GM20431 (cell line): ENCODE data around the gene MGST2.

ENCODE experiments used
- in situ Hi-C: fragments of 300-500 bp; cut with MseI, MboI; formaldehyde crosslinking; loops from one replicate; pipeline ENCODE4 v1.15.0; 2020; ENCODE audit warnings: low sequenced_read_pairs; ENCODE audit not compliant: unreplicated experiment

MGST2 gene

GRCh38 chr4:139734875-139735380, 69.3 kb downstream of the MGST2 start:
- in situ Hi-C loops, result no loop called here

- in situ Hi-C loops, result no loop called here
Observed at GRCh38 chr4:139735381-139736273, 70.0 kb downstream of the MGST2 start.

GRCh38 chr4:139736274-139736660, 70.6 kb downstream of the MGST2 start:
- in situ Hi-C loops, result no loop called here

DNA sequence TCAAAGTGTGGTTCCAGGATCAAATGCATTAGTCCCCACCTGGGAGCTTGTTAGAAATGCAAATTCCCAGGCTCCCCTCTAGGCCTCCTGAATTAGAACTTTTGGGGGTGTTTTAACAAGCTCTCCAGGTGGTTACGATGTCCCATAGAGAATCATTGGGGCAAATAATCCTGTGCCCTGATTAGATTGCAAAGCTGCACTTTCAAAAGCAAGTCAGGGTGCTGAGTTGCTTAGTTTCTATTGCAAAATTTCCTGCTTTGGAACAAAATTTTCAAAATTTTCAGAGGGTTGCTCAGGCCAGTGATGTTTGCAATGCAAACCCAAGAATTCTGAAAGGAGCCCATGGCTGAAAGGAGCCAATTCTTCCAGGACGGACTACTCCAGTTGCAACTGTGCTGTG, 71.0 kb downstream of the MGST2 start:
- in situ Hi-C loops, result no loop called here

GRCh38 chr4:139738846-139739613, 73.4 kb downstream of the MGST2 start:
- in situ Hi-C loops, result no loop called here

DNA sequence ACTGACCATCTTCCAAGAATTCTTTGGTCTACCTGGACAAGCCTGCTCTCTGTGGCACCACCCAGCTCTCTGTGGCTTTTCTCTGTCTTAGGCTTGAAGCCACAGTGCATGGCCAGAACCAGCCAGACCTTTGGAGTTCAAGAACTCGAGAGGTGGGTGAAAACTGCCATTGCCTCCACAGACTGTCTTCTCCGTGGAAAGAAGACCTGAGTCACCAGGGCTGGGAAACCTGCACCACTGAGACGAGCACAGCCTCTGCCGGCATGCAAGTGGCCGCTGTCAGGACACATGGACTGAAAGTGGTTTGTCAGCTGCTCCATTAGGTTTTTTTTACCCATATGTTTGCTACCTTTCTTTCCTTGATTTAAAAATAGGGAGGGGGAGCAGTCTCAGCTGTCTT, 74.5 kb downstream of the MGST2 start:
- in situ Hi-C loops, result no loop called here

DNA sequence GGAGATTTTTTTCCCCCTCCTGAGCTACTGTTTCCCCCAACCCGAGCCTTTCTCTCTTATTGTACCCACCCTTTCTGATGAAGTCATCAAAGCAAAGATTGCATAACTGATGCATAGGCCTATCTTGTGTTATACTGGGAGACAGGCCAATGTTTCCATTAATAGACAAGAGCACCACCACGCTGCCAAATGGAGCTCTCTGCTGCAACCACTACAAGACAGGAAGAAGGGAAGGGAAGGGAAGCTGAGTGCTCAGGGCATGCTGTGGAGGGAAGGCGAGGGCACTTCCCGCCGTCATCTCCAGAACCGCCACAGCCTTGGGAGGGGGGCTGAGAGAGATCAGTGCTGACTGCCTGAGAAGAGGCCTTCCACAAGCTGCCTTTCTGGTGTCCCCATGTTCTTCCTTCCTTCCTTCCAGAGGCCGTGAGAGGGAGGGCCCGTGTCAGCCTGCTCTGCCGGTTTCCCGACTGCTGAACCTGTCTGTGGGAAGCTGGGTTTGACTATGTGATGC, 75.0 kb downstream of the MGST2 start:
- in situ Hi-C loops, result no loop called here

DNA sequence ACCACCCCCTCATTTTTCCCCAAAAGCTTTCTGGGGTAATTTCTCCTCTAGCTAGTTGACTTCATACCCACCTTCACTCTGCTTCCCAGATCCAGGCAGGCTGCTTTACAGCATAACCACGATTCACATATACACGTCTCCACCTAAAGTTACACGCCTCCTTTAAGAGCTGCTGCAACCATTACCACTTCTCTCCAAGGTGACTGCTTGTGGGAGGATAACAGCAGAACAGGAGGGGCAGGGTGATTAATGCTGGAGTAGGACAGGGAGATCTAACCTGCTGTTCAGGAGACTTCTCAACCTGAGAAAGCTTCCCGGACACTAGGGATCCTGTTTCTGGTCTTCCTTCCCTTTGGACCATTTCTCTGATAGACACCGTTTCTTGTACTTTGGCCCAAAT, 77.4 kb downstream of the MGST2 start:
- in situ Hi-C loops, result no loop called here

- in situ Hi-C loops, result no loop called here
Observed at GRCh38 chr4:139744232-139744631, 78.6 kb downstream of the MGST2 start.

DNA sequence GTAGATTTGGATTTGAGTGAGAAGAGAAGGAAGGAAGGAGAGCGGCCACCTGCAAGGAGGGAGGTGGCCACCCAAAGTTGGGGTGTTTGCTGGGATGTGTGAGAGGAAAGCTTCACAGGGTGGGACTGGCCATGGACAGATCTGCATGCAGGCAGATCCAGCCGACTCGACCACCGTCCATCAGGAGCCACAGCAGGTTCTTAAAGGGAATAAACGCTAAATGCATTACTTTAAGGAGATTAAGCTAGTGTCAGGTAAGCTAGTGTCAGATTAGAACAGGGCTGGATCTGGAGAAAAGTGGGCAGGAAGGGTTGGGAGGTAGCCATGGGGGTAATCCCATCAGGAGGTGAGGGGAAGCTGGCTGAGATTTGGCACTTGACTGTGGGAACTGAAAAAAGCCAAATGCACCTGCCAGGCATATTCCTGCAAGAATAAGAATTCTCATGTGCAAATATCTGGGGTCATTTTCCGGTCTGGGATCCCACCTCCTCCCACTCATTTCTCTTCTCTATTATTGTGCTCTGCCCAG, 79.6 kb downstream of the MGST2 start:
- in situ Hi-C loops, result no loop called here

DNA sequence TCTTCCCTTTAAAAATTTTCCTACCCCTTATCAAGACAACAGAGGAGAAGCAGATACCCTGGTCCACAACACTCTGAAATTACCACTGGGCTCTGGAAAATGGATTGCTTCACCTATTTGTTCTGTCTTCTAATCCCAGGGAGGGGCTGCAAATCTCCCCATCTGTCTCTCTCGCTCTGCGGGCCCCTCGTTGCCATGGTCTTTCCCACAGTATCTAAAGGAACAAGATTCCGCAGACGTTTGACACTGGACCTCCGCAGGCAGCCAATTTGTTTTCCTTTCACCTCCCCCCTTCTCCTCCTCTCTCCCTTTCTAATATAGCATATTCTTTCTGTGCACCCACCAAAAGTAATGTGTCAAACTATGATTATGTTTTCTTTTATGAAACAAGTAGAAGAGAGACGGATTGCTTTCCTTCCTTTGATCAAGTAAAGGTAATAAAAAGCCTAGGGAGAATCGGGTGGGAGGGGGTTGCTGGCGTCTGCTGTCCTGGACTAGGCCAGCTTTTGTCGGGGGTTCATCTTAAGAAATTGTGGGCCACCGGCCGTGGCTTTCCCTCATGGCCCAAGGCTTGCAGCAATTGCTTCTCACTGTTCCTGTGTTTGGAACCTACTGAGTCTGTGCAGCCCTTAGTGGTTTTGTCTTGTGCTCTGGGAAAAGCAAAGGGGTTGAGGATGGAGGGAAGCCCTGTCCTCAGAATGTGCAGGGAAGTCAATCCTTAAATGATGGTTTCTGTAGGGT, 81.0 kb downstream of the MGST2 start:
- in situ Hi-C loops, result no loop called here

- in situ Hi-C loops, result no loop called here
Observed at GRCh38 chr4:139749338-139749737, 83.7 kb downstream of the MGST2 start.

DNA sequence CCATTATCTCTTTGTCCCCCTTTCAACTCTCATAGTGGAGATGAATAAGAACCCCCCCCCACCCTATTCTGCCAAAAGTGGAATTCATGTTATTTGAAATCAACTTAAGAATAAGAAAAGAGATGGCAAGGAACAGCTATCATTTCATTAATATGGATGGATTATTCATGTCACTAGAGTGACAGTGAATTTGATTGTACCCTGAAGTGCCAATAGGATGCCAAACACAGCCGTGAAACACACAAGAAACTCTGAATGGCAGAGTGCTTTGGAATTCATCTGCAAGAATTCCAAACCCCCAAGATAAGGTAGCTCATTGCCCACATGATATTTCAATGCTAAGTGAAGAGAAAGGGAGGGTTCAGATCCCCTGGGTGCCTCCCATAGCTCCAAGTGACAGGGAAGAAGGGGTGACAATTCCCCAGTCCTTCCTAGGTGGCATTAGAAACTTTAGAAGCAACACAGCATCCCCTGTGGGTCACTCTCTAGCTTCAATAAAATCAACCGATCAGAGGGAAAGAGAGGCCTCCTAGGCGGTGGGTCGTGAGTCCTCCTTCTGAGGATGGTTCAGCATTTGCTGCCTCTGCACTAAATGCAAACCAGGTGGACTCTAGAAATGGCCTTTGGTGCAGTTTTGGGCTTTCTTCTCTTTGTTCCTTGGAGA, 84.3 kb downstream of the MGST2 start:
- in situ Hi-C loops, result no loop called here

- in situ Hi-C loops, result no loop called here
Observed at GRCh38 chr4:139753686-139754085, 88.1 kb downstream of the MGST2 start.
